Stimulated activated CD4-positive, alpha-beta T cell treated with anti-CD3 and anti-CD28 coated beads, TNF-alpha, amount 100 ng/mL, for 24 hours (primary cell): ENCODE results near the gene ACADM.
A peak's percentile ranks its signal among the peaks of the same experiment; 100 is the strongest.
"Not testable (repeated sequence)": the region's sequence is repeated elsewhere in the genome, so short reads cannot be mapped to it uniquely, and the experiment has no call there.

Experiments
- DNase-seq, 3 experiments: peaks; one replicate each; pipeline ENCODE4 v3.0.0-alpha.2; 2020; ENCODE audit warnings: low read depth in 3 of 3

The ACADM gene

DNA sequence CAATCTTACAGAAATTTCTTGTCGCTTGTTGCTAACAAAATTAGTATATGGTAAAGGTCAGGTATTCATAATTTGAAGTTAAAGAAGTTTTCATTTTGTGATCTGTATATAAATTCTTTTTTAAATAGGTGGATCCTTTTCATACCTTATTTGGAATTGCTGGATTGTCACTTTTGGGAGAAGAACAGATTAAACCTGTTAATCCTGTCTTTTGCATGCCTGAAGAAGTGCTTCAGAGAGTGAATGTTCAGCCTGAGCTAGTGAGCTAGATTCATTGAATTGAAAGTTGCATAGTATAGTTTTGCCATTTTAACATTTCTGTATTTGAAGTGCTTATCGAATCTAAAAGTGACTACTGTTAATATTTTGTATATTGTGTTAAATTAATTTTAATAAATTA, 69.9 kb downstream of the ACADM start:
- DNase-seq: no peak

DNA sequence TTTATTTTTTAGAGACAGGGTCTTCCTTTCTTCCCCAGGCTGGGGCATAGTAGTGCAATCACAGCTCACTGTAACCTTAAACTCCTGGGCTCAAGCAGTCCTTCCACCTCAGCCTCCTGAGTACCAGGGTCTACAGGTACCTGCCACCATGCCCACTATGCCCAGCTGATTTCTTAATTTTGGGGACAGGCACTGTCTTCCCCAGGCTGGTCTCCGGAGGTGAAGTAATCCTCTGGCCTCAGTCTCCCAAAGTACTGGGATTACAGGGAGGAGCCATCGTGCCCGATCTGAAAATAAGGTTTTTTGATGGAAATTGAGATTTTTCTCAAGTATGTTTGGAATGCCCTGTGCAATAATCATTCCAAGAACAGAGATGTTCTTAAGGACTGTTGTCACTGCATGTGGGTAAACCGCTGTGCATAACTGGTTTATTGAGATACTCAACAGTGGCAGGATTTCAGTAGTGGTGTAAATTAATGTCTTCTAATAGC, 71.2 kb downstream of the ACADM start:
- no peak for DNase-seq

DNA sequence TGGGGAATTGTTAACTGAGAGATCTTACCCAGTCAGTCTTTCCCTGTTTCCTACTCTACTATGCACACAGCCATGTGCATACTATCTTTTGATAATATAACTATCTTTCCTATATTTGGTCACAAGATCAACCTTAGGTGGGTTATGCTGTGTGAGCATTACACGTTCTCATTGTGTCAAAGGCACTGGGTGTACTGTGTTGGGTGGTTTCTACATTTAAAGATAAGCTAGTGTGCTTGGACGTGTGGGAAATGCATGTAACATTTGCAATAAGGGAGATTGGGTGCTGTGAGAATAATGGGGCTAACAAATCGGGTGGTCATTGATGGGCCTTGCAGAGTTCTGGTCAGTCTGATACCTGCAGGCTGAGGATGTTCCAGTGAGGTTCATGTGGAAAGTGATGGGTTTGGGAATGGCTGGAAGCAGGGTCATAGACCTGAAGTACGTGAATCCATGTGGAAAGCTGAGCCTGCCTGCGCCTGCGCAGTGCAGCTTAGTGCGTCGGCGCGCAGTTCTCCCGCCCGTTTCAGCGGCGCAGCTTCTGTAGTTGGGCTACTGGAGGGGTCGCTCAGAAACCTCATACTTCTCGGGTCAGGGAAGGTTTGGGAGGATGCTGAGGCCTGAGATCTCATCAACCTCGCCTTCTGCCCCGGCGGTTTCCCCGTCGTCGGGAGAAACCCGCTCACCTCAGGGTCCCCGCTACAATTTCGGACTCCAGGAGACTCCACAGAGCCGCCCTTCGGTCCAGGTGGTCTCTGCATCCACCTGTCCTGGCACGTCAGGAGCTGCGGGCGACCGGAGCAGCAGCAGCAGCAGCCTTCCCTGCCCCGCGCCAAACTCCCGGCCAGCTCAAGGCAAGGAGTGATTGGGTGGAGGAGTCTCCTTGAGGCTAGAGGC, 72.1 kb downstream of the ACADM start, which contains the start of gene MSH4:
Gene MSH4 (plus strand): TSS at position 507 of the 897 bp plus-strand sequence. CDS start 104 bp downstream, at position 611.
- DNase-seq: peak in 1 of 3 experiments; percentile 31

DNA sequence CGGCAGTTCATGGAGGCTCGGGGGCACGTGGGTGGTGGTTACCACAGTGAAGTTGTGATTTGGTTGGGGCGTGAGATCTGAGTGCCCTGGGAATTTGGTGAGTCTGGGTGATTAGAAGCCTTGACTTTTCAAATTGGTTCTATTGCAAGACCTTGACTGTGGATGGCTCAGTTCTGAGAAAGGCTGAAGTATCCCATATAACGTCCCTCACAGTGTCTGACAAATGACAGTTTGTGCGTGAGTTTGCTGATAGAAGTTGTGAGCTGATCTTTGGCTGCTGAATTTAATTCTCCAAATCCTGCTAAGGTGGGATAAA, 72.7 kb downstream of the ACADM start:
- peak in 1 of 3 experiments; percentile 50 for DNase-seq

DNA sequence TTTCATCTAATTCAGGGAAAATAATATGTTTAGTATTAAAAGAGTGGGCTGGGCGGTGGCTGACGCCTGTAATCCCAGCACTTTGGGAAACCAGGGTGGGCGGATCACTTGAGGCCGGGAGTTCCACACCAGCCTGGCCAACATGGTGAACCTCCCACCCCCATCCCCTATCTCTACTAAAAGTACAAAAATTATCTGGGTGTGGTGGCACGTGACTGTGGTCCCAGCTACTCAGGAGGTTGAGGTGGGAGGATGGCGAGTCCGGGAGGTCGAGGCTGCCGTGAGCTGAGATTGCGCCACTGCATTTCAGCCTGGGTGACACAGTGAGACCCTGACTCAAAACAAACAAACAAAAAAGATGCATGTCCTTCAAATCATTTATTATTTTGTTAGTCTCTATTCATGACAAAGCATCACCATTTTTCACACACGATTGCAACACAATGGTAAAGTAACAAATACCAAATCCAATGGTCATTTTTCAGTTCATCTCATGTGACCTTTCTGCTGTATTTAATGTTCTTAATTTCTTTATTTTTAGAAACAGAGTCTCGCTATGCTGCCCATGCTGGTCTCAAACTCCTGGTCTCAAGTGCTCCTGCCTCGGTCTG, 73.2 kb downstream of the ACADM start:
- DNase-seq: no peak

DNA sequence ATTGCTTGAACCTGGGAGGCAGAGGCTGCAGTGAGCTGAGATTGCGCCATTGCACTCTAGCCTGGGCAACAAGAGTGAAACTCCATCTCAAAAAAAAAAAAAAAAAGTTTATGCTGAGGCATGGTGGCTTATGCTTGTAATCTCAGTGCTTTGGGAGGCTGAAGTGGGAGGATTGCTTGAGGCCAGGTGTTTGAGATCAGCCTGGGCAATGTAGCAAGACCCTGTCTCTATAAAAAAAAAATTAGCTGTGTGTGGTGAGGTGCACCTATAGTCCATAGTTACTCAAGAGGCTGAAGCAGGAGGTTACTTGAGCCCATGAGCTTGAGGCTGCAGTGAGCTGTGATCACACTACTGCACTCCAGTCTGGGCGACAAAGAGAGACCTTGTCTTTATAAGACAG, 77.0 kb downstream of the ACADM start:
- DNase-seq: not testable (repeated sequence)

DNA sequence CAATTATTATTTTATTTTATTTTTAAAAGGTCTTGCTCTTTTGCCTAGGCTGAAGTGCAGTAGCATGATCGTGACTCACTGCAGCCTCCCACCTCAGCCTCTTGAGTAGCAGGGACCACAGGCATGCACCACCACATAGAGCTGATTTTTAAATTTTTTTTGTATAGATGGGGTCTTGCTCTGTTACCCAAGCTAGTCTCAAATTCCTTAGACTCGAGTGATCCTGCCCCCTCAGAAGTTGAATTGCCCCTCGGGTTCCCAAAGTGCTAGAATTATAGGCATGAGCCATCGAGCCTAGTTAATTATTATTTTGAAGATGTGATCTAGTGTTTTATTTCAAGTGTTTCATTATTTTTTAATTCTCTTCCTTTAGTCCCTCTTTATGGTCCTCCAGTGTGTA, 84.4 kb downstream of the ACADM start:
- no peak for DNase-seq

DNA sequence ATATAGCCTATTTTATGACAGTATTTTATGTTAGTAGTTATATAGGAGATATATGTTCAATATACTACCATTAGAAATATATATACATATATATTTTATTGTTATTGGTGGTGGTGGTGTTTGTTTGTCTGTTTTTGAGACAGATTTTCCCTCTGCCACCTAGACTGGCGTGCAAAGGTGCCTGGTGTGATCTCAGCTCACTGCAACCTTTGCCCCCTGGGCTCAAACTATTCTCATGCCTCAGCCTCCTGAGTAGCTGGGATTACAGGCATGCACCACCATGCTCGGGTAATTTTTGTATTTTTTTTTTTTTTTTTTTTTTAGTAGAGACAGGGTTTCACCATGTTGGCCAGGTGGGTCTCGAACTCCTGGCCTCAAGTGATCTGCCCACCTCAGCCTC, 85.6 kb downstream of the ACADM start:
- DNase-seq: not testable (repeated sequence)

DNA sequence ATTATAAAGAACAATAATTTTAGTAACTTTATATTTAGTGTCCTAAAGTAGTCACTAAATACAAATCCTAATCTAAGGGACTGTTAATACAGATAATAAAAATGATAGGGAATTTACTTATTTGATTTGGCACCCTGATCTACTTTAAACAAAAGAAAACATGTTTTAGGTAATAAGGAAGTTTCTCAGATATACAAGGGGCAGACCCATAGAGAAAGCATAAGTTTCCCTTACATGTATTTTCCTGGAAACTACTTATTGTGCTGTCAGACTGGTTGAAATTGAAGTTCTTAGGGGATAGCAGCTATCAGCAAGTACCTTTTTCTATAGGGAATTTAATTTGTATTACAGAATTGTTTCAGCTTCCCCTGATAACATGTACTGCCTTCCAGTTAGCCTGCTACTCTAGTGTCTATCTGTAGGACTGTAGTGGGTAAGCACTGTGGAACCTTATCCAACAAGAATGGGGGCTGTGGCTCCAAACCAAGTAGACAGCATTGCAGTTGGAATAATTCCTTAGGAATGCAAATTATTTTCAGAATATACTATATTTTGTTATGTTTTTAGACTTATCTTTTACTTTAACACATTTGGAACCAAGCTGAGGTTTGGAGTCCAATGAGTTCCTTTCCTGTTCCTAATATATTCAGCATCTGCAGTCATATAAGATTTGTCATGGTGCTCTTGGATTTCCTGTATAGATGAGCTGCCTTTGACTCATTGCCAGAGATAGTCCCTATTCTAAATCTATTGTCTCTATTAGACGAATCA, 86.9 kb downstream of the ACADM start:
- DNase-seq: no peak

DNA sequence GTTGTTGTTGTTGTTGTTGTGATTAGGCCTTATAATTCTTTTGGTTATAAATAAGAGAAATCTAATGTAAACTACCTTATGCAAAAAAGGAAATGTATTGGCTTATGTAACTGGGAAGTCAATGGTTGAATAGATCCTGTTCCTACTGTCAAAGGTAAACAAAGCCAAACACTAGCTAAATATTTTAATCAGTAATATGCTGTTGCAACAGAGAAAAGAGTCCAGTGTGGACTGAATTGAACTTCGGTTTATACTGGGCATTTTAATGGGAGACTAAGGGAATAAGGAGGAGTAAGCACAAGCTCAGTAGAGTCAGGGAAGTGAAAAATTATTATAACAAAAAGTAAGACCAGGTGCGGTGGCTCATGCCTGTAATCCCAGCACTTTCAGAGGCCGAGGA, 87.6 kb downstream of the ACADM start:
- no peak for DNase-seq
